ENCODE data around the gene GGT5.
"Not testable (repeated sequence)": the region's sequence is repeated elsewhere in the genome, so short reads cannot be mapped to it uniquely, and the experiment has no call there.

Gene GGT5

DNA sequence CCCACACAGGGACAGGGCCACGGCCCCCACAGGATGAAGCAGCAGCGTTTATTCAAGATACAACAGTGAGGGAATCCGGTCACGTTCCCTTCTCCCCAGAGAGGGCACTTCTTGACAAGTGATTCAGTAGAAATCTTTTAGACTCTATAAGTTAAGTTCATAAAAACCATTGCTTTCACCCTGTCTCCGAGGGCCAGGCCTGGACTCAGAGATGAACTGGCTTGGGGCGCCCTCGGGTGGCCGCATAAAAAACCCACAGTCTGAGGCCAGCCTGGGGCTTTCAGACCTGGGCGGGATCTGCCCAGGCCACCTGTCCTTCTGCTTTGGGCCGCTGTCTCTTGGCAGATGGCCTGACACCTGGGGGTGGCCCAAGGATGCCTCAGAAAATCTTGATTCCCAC, 14.6 kb upstream of the GGT5 start:
- peak; percentile 80 for DNase-seq

DNA sequence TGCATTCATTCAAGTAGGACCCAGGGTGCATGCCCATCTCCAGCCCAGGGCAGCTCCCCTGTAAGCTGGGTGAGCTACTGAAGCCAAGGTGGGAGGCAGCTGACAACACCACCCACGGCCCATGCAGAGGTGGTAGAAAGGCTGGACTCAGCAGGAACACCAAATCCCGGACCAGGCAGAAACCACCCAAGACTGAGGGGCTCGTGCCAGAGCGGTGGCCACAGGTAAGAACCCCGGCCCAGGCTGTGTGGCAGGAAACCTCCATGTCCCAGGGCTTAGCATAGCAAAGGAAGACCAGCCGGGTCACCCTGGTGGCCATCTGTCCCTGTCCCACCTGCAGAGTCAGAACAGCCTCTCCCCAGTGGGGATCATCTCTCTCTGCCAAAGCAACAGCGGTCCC, 11.9 kb upstream of the GGT5 start:
- not testable (repeated sequence) for DNase-seq

- not testable (repeated sequence) for DNase-seq
These were observed 11.3 kb upstream of the GGT5 start for GRCh38 chr22:24256136-24256535.

GRCh38 chr22:24253126-24253525, 8.2 kb upstream of the GGT5 start:
- not testable (repeated sequence) for DNase-seq

DNA sequence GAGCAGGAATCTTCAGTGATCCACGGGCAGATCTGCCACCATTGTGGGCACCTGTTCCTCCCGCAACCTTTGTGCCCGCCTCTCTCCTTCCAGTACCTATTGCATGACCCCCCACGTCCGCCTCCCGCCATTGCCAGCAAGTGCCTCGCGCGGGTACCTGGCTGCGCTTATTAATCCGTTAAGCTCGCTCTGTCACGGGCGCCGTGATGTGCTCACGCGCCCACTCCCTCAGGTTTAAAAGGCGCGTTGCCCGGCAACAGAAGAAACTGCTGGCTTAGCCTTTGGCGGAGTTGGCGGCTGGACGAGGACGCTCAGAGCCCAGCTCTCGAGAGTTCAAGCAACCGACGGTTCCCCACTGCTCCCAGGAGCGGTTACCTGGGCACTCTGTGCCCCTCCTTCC, 6.4 kb upstream of the GGT5 start:
- not testable (repeated sequence) for DNase-seq

DNA sequence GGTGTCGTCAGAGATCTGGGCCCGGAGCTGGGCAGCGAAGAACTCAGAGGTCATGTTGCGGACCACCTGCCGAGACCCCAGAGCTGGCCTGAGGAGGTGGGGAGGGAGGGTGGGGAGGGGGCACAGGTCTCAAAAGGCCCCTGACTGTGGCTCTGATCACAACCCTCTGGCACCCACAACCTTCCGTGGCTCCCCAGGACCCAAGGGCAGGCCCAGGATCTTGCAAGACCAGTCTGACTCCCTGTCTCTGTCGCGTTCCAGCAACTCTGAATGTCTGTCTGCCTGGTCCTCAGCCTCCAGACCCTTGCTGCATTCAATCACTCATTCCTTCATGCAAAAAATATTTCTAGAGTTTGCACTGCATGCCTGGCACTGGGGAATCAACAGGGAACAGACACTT, 4.5 kb upstream of the GGT5 start:
- not testable (repeated sequence) for DNase-seq

- not testable (repeated sequence) for DNase-seq
These were observed 3.7 kb upstream of the GGT5 start for GRCh38 chr22:24248611-24249010.

- DNase-seq = peak; percentile 87
These were observed 2.9 kb upstream of the GGT5 start for GRCh38 chr22:24247564-24248344.

DNA sequence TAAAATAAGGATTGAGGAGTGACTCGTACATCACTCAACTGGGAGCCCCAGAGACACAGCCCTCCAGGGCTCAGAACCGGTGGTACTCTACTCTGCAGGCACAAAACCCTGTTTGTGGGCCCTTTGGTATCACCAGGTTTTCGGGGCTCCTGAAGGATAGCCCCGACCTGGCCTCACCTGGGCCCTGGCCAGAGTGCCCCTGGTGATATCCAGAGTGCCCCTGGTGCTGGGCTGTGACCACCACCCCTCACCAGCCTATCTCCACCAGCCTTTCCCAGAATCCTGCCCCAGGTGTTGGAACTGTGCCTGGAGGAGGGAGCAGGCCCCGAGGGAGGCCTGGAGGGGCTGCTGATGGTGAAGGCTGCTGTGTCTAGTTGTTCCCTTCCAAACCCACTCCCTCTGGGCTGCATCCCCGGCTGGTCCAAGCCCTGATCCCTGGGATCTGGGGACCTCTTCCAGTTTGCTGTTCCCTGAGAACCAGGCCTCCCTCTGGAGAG, 2.2 kb upstream of the GGT5 start:
- no peak for DNase-seq

- peak; percentile 62 for DNase-seq
These were observed 991 bp upstream of the GGT5 start for GRCh38 chr22:24245584-24246561.

DNA sequence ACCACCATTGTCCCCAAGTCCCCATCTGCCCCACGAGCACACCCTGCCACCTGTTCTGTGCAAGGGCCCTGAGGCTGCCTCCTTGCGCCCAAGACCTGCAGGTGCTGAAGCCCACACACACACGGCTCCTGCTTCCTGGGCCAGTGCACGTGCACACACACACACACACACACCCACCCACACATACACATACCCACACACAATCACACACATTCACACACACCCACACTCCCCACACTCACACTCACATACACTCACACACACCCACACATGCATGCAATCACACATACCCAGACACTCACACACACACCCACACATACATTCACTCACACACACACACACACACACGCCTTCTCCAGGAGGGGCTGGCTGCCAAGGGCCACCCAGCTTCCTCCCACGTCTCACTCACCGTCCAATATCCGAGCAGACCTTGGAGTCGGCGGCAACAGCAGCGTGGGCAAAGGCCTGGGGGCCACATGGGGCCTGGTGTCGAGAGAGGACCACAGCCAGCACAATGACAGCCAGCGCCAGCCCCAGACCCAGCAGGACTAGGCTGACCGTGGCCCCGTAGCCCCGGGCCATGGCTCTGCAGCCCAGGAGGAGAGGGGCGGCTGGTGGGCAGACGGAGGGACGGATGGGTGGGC, 616 bp downstream of the GGT5 start:
- peak; percentile 33 for DNase-seq

DNA sequence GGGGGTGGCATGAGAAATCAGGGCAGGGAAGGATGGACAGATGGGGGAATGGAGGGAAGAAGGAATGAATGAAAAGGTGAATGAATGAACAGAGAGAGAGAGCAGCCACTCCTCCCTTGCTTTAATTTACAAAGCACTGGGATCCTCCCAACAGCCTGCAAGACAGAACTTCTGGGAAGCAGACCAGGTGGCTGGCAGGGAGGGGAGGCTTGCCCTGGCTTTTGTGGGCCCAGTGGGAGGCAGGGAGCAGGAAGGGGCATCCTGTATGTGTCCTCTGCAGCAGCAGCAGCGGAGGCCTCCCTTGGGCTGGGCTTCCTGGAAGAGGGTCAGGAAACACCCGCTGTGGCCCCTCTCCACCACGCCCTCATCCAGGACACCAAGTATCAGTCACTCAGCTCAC, 1.5 kb downstream of the GGT5 start:
- DNase-seq = not testable (repeated sequence)

DNA sequence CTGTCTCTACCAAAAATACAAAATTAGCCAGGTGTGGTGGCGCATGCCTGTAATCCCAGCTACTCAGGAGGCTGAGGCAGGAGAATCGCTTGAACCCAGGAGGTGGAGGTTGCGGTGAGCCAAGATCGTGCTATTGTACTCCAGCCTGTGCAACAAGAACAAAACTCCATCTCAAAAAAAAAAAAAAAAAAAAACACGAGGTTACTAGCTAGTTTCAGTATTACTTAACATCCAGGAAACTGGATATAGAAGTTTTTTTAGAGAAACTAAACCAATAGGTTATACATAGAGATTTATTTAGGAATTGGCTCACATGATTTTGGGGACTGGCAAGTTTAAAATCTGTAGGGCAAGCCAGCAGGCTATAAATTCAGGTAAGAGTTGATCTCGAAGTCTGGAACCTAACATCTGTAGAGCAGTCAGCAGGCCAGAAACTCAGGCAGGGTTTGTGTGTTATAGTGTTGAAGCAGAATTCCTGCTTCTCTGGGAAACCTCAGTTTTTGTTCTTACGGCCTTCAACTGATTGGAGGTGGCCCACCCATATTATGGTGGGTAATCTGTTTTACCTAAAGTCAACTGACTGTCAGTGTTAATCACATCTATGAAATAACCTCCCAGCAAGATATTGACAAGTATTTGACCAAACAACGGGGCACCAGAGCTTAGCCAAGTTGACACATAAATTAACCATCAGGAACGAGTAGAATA, 3.7 kb downstream of the GGT5 start:
- DNase-seq = not testable (repeated sequence)

DNA sequence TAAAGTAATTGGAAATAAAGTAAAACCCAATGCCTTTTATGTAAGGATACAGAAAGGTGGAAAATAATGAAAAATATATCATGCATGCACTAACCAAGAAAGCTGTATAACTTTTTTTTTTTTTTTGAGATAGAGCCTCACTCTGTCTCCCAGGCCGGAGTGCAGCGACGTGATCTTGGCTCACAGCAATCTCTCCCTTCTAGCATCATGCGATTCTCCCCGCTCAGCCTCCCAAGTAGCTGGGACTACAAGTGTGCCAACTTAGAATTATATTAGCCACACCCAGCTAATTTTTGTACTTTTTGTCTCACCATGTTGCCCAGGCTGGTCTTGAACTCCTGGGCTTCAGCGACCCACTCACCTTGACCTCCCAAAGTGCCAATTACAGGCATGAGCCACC, 4.5 kb downstream of the GGT5 start:
- no peak for DNase-seq

GRCh38 chr22:24238101-24238694, 6.7 kb downstream of the GGT5 start:
- DNase-seq = not testable (repeated sequence)

DNA sequence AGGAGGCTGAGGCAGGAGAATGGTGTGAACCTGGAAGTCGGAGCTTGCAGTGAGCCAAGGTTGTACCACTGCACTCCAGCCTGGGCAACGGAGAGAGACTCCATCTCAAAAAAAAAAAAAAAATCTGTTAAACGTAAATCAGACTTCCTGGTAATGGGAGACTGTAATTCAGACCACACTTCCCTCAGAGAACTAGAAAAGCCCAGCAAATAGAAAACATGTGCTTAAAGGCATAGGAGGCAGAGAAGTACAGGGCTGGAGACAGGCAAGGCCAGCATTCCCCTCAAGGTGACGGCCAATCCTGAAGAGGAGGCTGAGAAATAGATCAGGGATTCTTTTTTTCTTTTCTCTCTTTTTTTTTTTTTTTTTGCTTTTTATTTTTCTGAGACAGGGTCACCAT, 8.2 kb downstream of the GGT5 start:
- DNase-seq = peak; percentile 60

- DNase-seq = no peak
These were observed 9.6 kb downstream of the GGT5 start for GRCh38 chr22:24235315-24235714.

DNA sequence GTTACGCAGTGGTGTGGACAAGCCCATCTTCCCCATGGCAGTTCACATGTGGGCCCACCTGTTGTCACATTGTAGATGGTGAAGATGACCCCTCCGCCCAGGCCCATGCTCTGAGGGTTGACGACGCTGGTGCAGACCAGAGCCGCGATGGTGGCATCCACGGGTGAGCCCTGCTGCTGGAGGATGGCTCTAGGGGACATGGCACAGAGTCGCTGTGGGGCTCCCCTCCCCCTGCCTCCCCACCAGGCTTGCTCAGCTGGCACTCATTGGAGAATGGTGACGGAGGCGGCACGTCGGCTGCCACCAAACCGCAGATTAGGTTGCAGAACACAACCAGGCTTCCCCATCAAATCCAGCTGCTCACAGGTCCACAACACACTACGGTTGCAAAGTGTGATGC, 11.1 kb downstream of the GGT5 start:
- DNase-seq = no peak

DNA sequence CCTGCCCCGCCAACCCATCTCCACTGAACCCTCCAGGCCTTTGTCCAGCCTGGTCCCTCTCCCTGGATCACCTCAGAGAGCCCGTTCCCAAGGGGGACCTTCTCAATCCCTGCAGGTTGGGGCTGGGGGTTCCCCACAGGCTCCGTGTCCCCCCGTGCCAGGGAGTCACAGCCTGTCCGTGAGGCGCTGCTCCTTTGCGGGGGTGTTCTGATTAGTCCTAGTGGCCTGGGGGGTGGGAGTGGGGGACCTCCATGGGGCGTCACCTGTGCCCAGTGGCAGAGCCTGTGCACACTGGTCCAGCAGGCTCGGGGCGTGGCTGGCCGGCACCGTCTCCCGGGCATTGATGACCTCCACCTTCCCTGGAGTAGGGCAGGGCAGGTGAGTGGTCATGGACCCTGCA, 11.6 kb downstream of the GGT5 start:
- no peak for DNase-seq

- no peak for DNase-seq
These were observed 12.2 kb downstream of the GGT5 start for GRCh38 chr22:24232725-24233124.

DNA sequence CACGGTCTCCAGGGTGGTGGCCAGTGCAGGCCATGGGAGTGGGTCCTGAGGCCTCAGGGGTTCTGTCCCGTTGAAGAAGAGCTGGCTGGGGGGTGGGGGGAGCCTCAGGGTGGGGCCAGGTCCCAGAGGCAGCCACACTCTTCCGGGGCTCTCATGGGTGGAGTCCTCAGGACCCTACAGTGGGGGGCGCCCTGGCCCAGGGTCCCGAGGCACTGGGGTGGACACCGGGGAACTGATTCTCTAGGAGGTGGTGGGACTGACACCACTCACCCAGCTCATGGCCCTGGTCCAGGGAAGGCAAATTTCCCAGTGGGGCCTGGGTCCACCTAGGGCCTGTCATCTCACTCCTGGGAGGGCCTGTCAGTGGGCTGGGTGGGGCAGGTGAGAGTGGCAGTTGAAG, 12.8 kb downstream of the GGT5 start:
- no peak for DNase-seq

DNA sequence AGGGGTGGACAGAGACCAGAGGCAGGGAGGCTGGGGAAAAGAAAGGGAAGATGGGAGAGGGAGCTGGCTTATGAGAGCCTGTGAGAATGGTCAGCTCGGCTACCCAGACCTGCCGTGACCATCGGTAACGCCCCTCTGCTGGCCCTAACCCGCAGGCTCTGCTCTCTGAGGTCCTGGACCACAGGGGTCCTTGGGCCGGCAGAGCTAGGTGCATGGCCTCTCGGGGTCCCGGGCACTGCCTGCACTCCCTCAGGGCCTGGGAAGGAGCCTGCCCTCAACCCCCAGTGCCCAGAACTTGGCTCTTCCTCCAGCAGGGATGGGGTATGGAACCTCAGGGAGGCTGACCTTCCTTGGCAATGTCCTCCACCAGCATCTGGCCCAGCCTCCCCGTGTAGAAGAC, 13.2 kb downstream of the GGT5 start:
- DNase-seq = no peak
